Heart left ventricle (tissue), 16 donors: ENCODE data around the gene FAM117B. TPM values are rescaled to one million over a fixed set of nuclear protein-coding genes. Genes with fewer than 3 reads are reported as not detected.

Experiments
- ATAC-seq, 4 donors: fragments of 200-7000 bp; cut with Tn5 transposase; one replicate each; pipeline ENCODE4 v1.9.1; 2020 to 2022; ENCODE audit warnings: moderate library complexity in 4 of 4, mild to moderate bottlenecking in 3 of 4, moderate number of reproducible peaks in 1 of 4
- DNase-seq, 5 donors: peaks; one replicate each; pipeline ENCODE4 v3.0.0-alpha.2; 2020
- H3K27ac ChIP-seq, 12 donors: fragments of 200-600 bp; sonication (generic) in 4 of 12; one replicate each; pipeline versions ENCODE4 v1.5.0 to v1.8.0; 2016 to 2022; ENCODE audit warnings: mild to moderate bottlenecking in 2 of 12
- H3K27me3 ChIP-seq, 9 donors: fragments of 200-600 bp; sonication (generic) in 2 of 9; one replicate each; pipeline versions ENCODE4 v1.5.1 to v1.8.0; 2016 to 2022; ENCODE audit warnings: mild to moderate bottlenecking in 3 of 9
- H3K36me3 ChIP-seq, 9 donors: fragments of 200-600 bp; sonication (generic) in 2 of 9; one replicate each; pipeline versions ENCODE4 v1.5.0 to v1.8.0; 2018 to 2022; ENCODE audit warnings: mild to moderate bottlenecking in 2 of 9
- H3K4me1 ChIP-seq, 12 donors: fragments of 200-600 bp; sonication (generic) in 4 of 12; one replicate each; pipeline versions ENCODE4 v1.5.0 to v1.8.0; 2016 to 2022; ENCODE audit warnings: mild to moderate bottlenecking in 3 of 12
- H3K4me3 ChIP-seq, 12 donors: fragments of 200-600 bp; sonication (generic) in 4 of 12; one replicate each; pipeline versions ENCODE4 v1.5.0 to v1.8.0; 2017 to 2022; ENCODE audit warnings: mild to moderate bottlenecking in 9 of 12, moderate library complexity in 4 of 12
- H3K9me3 ChIP-seq, 12 donors: fragments of 200-600 bp; sonication (generic) in 4 of 12; one replicate each; pipeline versions ENCODE4 v1.5.0 to v1.8.0; 2016 to 2022; ENCODE audit warnings: mild to moderate bottlenecking in 1 of 12
- POLR2A ChIP-seq, 2 donors: fragments of 450-650 bp; IDR thresholded peaks; one replicate each; pipeline ENCODE4 v1.6.1; 2017; ENCODE audit warnings: antibody characterized with exemption in 2 of 2, mild to moderate bottlenecking in 2 of 2, moderate library complexity in 2 of 2
- WGBS, 4 donors: extraction: QIAGEN DNeasy Blood & Tissue Kit in 2 of 4; methylation state at CpG; one replicate each; pipeline versions ENCODE4 v1.1.5 to v1.1.7; 2013 to 2018; 5-methylcytosine and 5-hydroxymethylcytosine counted together
- intact Hi-C, 10 donors: fragments of 100-400 bp; cut with DNase I; formaldehyde crosslinking; loops; one replicate each; pipeline versions ENCODE4 v1.11.1 to v1.14.2; 2022
- polyA plus RNA-seq, 2 donors: library from polyadenylated mRNA; stranded (reverse); fragments of 200-250 nt; gene quantifications; one replicate each; pipeline ENCODE4 v1.2.3, GENCODE V29; 2013
- total RNA-seq, 9 donors: library from RNA; depleted of rRNA in 2 of 9; stranded (reverse); fragments of >200 nt in 2 of 9; fragmentation: NEBNext Ultra II Directional in 3 of 9; extraction: Animal tissue kit (Norgen Biotek cat#: 25700) in 3 of 9; gene quantifications; one replicate each; pipeline versions ENCODE4 v1.1.0 to v1.2.4, GENCODE V29; 2016 to 2023
- TF ChIP-seq, protein P1 (sequence below), 12 donors: fragments of 200-600 bp; sonication (generic) in 4 of 12; IDR thresholded peaks; one replicate each; pipeline versions ENCODE4 v1.5.0 to v1.8.0; 2018 to 2022; ENCODE audit warnings: antibody characterized with exemption in 12 of 12, mild to moderate bottlenecking in 5 of 12
- donor health status: ischemic (EF 13 %, LVEDD 7.1; RV severe dilation, severe dysfunction).
- donor health status: healthy with polysubstance abuse.
- donor health status: DM: no; HTN: yes; CAD: no.
- donor health status: DM: no; HTN: no; CAD: no.
- donor health status: ischemic (EF 25% LVEDD 6.9; RV normal size, moderate dysfunction).
- donor health status: ischemic (EF 25% LVEDD 5.7; RV mildly dilated, moderate dysfunction).
- donor health status: healthy.
- donor health status: DM: yes; HTN: yes; CAD: no.
- donor health status: ischemic (EF 35%, LVEDD 5.7; RV mildly dilated, moderate dysfunction).
- donor health status: nonischemic (EF 11% LVEDD 7.7; RV severe dilation, severe dysfunction).
- donor health status: DM: yes; HTN: yes; CAD: no.
- donor health status: PGD.
- donor health status: ischemic (EF 29% LVEDD 5.4; RV normal size, mild dysfunction).
- donor health status: nonischemic (EF 23%, LVEDD 6.1; RV moderate dilation, normal function).

FAM117B gene
- total and polyA plus RNA-seq, 11 donors = 0.68 to 6.1 (median 2.1) TPM

DNA sequence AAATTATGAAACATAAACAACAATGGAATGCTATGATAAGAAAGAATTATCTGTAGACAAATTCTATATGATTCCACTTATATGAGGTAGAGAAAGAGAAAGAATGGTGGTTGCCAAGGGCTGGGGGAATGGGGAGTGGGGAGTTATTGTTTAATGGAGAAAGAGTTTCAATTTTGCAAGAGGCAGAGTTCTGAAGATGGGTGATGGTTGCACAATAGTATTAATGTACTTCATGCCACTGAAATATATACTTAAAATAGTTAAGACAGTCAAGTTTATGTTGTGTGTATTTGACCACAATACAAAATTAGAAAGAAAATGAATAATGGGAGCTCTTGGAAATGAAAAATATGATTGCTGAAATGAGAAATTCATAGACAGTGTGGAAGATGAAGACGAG, 22.6 kb upstream of the FAM117B start:
- TF ChIP-seq, protein P1, sequence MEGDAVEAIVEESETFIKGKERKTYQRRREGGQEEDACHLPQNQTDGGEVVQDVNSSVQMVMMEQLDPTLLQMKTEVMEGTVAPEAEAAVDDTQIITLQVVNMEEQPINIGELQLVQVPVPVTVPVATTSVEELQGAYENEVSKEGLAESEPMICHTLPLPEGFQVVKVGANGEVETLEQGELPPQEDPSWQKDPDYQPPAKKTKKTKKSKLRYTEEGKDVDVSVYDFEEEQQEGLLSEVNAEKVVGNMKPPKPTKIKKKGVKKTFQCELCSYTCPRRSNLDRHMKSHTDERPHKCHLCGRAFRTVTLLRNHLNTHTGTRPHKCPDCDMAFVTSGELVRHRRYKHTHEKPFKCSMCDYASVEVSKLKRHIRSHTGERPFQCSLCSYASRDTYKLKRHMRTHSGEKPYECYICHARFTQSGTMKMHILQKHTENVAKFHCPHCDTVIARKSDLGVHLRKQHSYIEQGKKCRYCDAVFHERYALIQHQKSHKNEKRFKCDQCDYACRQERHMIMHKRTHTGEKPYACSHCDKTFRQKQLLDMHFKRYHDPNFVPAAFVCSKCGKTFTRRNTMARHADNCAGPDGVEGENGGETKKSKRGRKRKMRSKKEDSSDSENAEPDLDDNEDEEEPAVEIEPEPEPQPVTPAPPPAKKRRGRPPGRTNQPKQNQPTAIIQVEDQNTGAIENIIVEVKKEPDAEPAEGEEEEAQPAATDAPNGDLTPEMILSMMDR (IDR thresholded peaks at IDR 0.05) = no peak
- TF ChIP-seq POLR2A (IDR thresholded peaks at IDR 0.05) = no peak
- Histone ChIP-seq H3K36me3 (no peaks in the 10 kb centered on the region), H3K4me3 (no peak overlapping the region), H3K27me3 (no peaks in the 10 kb centered on the region), H3K4me1 (peaks cover 0 to 30% (median 0%) of the 10 kb centered on the region in 12 donors), H3K9me3 (no peaks in the 10 kb centered on the region), H3K27ac (no peak overlapping the region)
- intact Hi-C loops = no loop called here
- ATAC-seq (no peak), DNase-seq (no peak)
- 85 to 98% (median 98%) methylated on average over 1 of the region's 1 CpG for WGBS, 4 donors

DNA sequence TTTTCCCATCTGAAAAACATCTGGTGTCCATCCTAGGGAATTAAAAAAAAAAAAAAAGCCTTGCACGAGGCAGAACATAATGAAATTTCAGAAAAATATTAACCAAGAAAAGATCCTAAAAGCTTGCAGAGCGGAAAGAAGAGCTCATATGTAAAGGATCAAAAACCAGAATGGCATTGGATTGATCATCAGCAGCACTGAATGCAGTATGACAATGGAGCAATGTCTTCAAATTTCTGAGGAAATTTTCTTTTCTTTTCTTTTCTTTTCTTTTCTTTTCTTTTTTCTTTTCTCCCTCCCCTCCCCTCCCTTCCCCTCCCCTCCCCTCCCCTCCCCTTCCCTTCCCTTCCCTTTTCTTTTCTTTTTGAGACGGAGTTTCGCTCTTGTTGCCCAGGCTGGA, 21.3 kb upstream of the FAM117B start:
- H3K27me3 ChIP-seq = no peaks in the 10 kb centered on the region
- H3K36me3 ChIP-seq = no peaks in the 10 kb centered on the region
- TF ChIP-seq POLR2A (IDR thresholded peaks at IDR 0.05) = no peak
- TF ChIP-seq, protein P1 (IDR thresholded peaks at IDR 0.05) = no peak
- 84 to 91% (median 90%) methylated on average over 4 of the region's 4 CpGs for WGBS, 4 donors
- no peak for DNase-seq
- no peak for ATAC-seq
- H3K4me1 ChIP-seq = peaks cover 0 to 24% (median 0%) of the 10 kb centered on the region in 12 donors
- no peak overlapping the region for H3K27ac ChIP-seq
- intact Hi-C loops = no loop called here
- no peaks in the 10 kb centered on the region for H3K9me3 ChIP-seq
- no peak overlapping the region for H3K4me3 ChIP-seq

DNA sequence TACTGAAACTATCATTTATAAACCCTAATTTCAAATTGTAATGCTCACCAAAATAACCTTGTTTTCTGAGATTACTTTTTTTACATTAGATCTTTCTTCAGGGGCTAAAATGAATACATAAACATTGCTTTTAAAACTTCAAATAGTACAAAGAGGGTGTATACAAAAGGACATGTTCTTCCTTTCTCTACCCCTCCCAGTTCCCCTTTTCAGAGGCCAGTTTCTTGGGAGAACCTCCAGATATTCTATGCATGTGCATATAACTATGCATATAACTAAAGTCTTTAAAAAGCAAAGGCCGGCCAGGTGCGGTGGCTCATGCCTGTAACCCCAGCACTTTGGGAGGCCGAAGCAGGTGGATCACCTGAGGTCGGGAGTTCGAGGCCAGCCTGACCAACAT, 10.6 kb upstream of the FAM117B start:
- no peak for DNase-seq
- Histone ChIP-seq H3K36me3 (no peaks in the 10 kb centered on the region), H3K4me3 (no peak overlapping the region), H3K9me3 (no peaks in the 10 kb centered on the region), H3K27me3 (no peaks in the 10 kb centered on the region), H3K27ac (peak overlapping the region in 1 of 12 donors; percentile 44), H3K4me1 (peaks cover 0 to 9% (median 0%) of the 10 kb centered on the region in 12 donors)
- 89 to 97% (median 94%) methylated on average over 5 of the region's 5 CpGs for WGBS, 4 donors
- TF ChIP-seq, protein P1 (IDR thresholded peaks at IDR 0.05) = no peak
- TF ChIP-seq POLR2A (IDR thresholded peaks at IDR 0.05) = no peak
- ATAC-seq = no peak
- intact Hi-C loops = no loop called here

DNA sequence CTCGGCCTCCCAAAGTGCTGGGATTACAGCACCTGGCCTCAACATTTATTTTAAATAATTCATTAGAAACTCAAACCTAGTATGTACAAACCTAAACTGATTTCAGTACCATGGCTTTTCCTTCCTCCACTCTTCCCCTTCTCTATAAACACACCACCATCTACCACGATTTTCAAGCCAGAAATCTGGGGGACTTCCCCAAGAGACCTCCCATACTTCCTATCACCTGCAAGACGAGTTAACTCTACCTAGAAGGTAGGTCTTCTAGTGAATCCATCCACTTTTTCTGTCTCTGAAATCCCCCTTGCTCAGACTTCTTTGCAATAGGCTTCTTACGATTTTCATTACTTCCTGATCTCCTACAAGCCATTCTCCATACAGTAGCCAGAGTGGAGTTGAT, 7.7 kb upstream of the FAM117B start:
- H3K36me3 ChIP-seq = no peaks in the 10 kb centered on the region
- 74 to 81% (median 76%) methylated on average over 4 of the region's 4 CpGs for WGBS, 4 donors
- DNase-seq (no peak), ATAC-seq (no peak)
- H3K4me3 ChIP-seq = no peak overlapping the region
- intact Hi-C loops = loop anchor here in 1 of 10 donors (5.0 kb wide), 1 partner anchor 40 kb away; no protein-coding TSS in a partner anchor
- no peak for TF ChIP-seq POLR2A (IDR thresholded peaks at IDR 0.05)
- TF ChIP-seq, protein P1 (IDR thresholded peaks at IDR 0.05) = no peak
- H3K27me3 ChIP-seq = no peaks in the 10 kb centered on the region
- H3K9me3 ChIP-seq = no peaks in the 10 kb centered on the region
- peaks cover 0 to 9% (median 0%) of the 10 kb centered on the region in 12 donors for H3K4me1 ChIP-seq
- no peak overlapping the region for H3K27ac ChIP-seq
